Measurements from ENCODE around the gene USP16.
A peak's percentile ranks its signal among the peaks of the same experiment; 100 is the strongest.

Gene USP16

GRCh38 chr21:29092102-29092959, 67.9 kb downstream of the USP16 start:
- no peak overlapping the region for H3K4me3 ChIP-seq (ENCODE audit: low read depth, low read length)
- TF ChIP-seq CTCF (IDR thresholded peaks at IDR 0.05; ENCODE audit: low read depth, low read length) = no peak
- TF ChIP-seq MYC (IDR thresholded peaks at IDR 0.05; ENCODE audit: low read depth, low read length) = no peak
- no peak for TF ChIP-seq MAX (IDR thresholded peaks at IDR 0.05; ENCODE audit: low read depth, low read length)
- no peak for TF ChIP-seq POLR2A (IDR thresholded peaks at IDR 0.05; ENCODE audit: extremely low read depth, insufficient read length)
- DNase-seq (ENCODE audit: low read depth) = no peak

- no peak for TF ChIP-seq MYC (IDR thresholded peaks at IDR 0.05; ENCODE audit: low read depth, low read length)
- no peak for TF ChIP-seq CTCF (IDR thresholded peaks at IDR 0.05; ENCODE audit: low read depth, low read length)
- TF ChIP-seq POLR2A (IDR thresholded peaks at IDR 0.05; ENCODE audit: extremely low read depth, insufficient read length) = no peak
- TF ChIP-seq MAX (IDR thresholded peaks at IDR 0.05; ENCODE audit: low read depth, low read length) = no peak
- H3K4me3 ChIP-seq (ENCODE audit: low read depth, low read length) = no peak overlapping the region
- DNase-seq (ENCODE audit: low read depth) = no peak
Observed at GRCh38 chr21:29096218-29097015, 71.9 kb downstream of the USP16 start.

GRCh38 chr21:29098156-29098555, 73.7 kb downstream of the USP16 start:
- H3K4me3 ChIP-seq (ENCODE audit: low read depth, low read length) = no peak overlapping the region
- TF ChIP-seq POLR2A (IDR thresholded peaks at IDR 0.05; ENCODE audit: extremely low read depth, insufficient read length) (no peak), MYC (IDR thresholded peaks at IDR 0.05; ENCODE audit: low read depth, low read length) (no peak), CTCF (IDR thresholded peaks at IDR 0.05; ENCODE audit: low read depth, low read length) (no peak), MAX (IDR thresholded peaks at IDR 0.05; ENCODE audit: low read depth, low read length) (no peak)
- DNase-seq (ENCODE audit: low read depth) = peak; percentile 22

- peak; percentile 70 for DNase-seq (ENCODE audit: low read depth)
- TF ChIP-seq POLR2A (IDR thresholded peaks at IDR 0.05; ENCODE audit: extremely low read depth, insufficient read length) (no peak), MYC (IDR thresholded peaks at IDR 0.05; ENCODE audit: low read depth, low read length) (no peak), CTCF (IDR thresholded peaks at IDR 0.05; ENCODE audit: low read depth, low read length) (no peak), MAX (IDR thresholded peaks at IDR 0.05; ENCODE audit: low read depth, low read length) (no peak)
- H3K4me3 ChIP-seq (ENCODE audit: low read depth, low read length) = no peak overlapping the region
Observed at GRCh38 chr21:29102791-29103257, 78.4 kb downstream of the USP16 start.
